ENCODE measurements around the gene CAP1.

GRCh38 chr1:39992234-39992633 lies 48.3 kb upstream of the CAP1 start:
- TF ChIP-seq ZNF274 (IDR thresholded peaks at IDR 0.05; ENCODE audit: low read depth, low read length) (no peak), YY1 (IDR thresholded peaks at IDR 0.05; ENCODE audit: insufficient read depth, insufficient read length) (no peak), SUZ12 (IDR thresholded peaks at IDR 0.05; ENCODE audit: extremely low read depth, insufficient read depth, insufficient read length) (no peak)

Data from NT2/D1 (cell line).